ENCODE measurements around the gene NOL7. TPM values are rescaled to one million over a fixed set of nuclear protein-coding genes. Genes with fewer than 3 reads are reported as not detected.

Gene NOL7
- total RNA-seq, 1 donor from 2014 or later: 52.0 TPM

DNA sequence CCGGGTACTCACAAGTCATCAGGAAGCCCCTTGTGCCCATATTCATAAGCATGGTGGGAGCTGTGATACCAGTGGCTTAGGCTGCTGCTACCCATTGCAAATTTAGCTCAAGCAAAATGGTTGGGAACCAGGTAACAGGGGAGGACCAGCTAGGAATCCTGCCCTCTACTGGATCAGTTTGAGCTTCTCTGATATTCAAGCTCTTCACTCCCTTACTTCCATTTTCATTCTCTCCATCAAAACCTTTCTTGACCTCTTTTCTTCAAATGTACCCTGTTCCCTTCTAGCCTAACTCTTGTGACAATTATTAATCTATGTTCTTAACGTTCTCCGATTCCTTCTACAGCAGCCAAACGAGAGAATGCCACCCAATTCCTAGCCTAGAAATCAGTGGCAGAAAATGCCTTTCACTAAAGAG, 9.7 kb downstream of the NOL7 start:
- DNase-seq (no peak), ATAC-seq (peak; percentile 58)
- H3K9me3 ChIP-seq: no peaks in the 10 kb centered on the region
- H3K4me3 ChIP-seq: no peak overlapping the region
- peak; percentile 46 for TF ChIP-seq CTCF (IDR thresholded peaks at IDR 0.05)
- peaks cover 81% of the 10 kb centered on the region for H3K36me3 ChIP-seq
- intact Hi-C loops (cut with DNase I): no loop called here
- H3K27ac ChIP-seq: no peak overlapping the region
- H3K4me1 ChIP-seq: no peaks in the 10 kb centered on the region
- H3K27me3 ChIP-seq: no peaks in the 10 kb centered on the region

GRCh38 chr6:13629459-13630116, 14.5 kb downstream of the NOL7 start:
- intact Hi-C loops (cut with DNase I): no loop called here
- Histone ChIP-seq H3K27ac (no peak overlapping the region), H3K36me3 (peaks cover 65% of the 10 kb centered on the region)

DNA sequence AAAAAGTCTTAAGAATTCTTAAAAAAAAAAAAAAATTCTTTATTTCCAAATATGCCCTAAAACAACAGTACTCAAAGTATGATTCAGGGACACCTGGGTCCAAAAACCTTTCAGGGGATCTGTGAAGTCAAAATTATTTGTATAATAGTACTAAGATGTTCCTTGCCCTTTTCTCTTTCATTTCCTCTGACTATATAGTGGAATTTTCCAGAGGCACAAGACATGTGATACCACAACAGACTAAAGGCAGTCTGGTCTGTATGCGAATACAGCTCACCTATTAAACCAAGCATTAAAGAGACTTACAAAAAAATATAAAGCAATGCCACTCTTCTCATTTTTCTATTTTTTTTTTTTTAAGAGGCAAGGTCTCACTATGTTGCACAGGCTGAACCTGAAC, 15.4 kb downstream of the NOL7 start:
- Histone ChIP-seq H3K9me3 (no peaks in the 10 kb centered on the region), H3K4me3 (no peak overlapping the region), H3K27me3 (no peaks in the 10 kb centered on the region), H3K27ac (no peak overlapping the region), H3K36me3 (peaks cover 56% of the 10 kb centered on the region), H3K4me1 (no peaks in the 10 kb centered on the region)
- intact Hi-C loops (cut with DNase I): no loop called here
- no peak for DNase-seq
- no peak for TF ChIP-seq CTCF (IDR thresholded peaks at IDR 0.05)
- no peak for ATAC-seq

More at GRCh38 chr6:13629459-13630116, 14.5 kb downstream of the NOL7 start:
- DNase-seq (no peak), ATAC-seq (no peak)
- no peak for TF ChIP-seq CTCF (IDR thresholded peaks at IDR 0.05)
- Histone ChIP-seq H3K9me3 (no peaks in the 10 kb centered on the region), H3K27me3 (no peaks in the 10 kb centered on the region), H3K4me1 (no peaks in the 10 kb centered on the region), H3K4me3 (no peak overlapping the region)

- no peak for ATAC-seq
- no peak for DNase-seq
- TF ChIP-seq CTCF (IDR thresholded peaks at IDR 0.05): no peak
- peaks cover 46% of the 10 kb centered on the region for H3K36me3 ChIP-seq
- intact Hi-C loops (cut with DNase I): no loop called here
- no peak overlapping the region for H3K27ac ChIP-seq
- H3K27me3 ChIP-seq: no peaks in the 10 kb centered on the region
- H3K9me3 ChIP-seq: no peaks in the 10 kb centered on the region
- no peak overlapping the region for H3K4me3 ChIP-seq
- no peaks in the 10 kb centered on the region for H3K4me1 ChIP-seq
Measured at GRCh38 chr6:13633343-13633742, 18.2 kb downstream of the NOL7 start.

GRCh38 chr6:13635948-13636658, 21.0 kb downstream of the NOL7 start:
- no peak for ATAC-seq
- no peak for TF ChIP-seq CTCF (IDR thresholded peaks at IDR 0.05)
- no peaks in the 10 kb centered on the region for H3K27me3 ChIP-seq
- H3K4me3 ChIP-seq: no peak overlapping the region
- H3K9me3 ChIP-seq: no peaks in the 10 kb centered on the region
- no peaks in the 10 kb centered on the region for H3K4me1 ChIP-seq
- no peak for DNase-seq
- intact Hi-C loops (cut with DNase I): no loop called here
- H3K36me3 ChIP-seq: peaks cover 53% of the 10 kb centered on the region
- H3K27ac ChIP-seq: no peak overlapping the region
